ENCODE results near the gene GNAI1.

GNAI1 gene

GRCh38 chr7:80216996-80217842, 82.6 kb downstream of the GNAI1 start:
- DNase-seq: no peak

GRCh38 chr7:80218723-80219122, 84.1 kb downstream of the GNAI1 start:
- no peak for DNase-seq

- DNase-seq: no peak
These were observed 85.5 kb downstream of the GNAI1 start for GRCh38 chr7:80220022-80220634.

- no peak for DNase-seq
These were observed 89.8 kb downstream of the GNAI1 start for GRCh38 chr7:80224415-80224814.

GRCh38 chr7:80225361-80225760, 90.7 kb downstream of the GNAI1 start:
- no peak for DNase-seq

- DNase-seq: no peak
These were observed 92.0 kb downstream of the GNAI1 start for GRCh38 chr7:80226629-80227028.

- no peak for DNase-seq
These were observed 95.7 kb downstream of the GNAI1 start for GRCh38 chr7:80230327-80230726.

GRCh38 chr7:80231707-80232106, 97.1 kb downstream of the GNAI1 start:
- no peak for DNase-seq

GRCh38 chr7:80232979-80233724, 98.5 kb downstream of the GNAI1 start:
- DNase-seq: no peak

GRCh38 chr7:80235334-80235733, 100.7 kb downstream of the GNAI1 start:
- DNase-seq: no peak

- peak in 1 of 2 donors; percentile 2 for DNase-seq
These were observed 102.0 kb downstream of the GNAI1 start for GRCh38 chr7:80236681-80237080.

GRCh38 chr7:80240265-80241025, 105.8 kb downstream of the GNAI1 start:
- no peak for DNase-seq

- DNase-seq: no peak
These were observed 107.0 kb downstream of the GNAI1 start for GRCh38 chr7:80241671-80242070.

GRCh38 chr7:80243425-80243824, 108.8 kb downstream of the GNAI1 start:
- DNase-seq: no peak

- DNase-seq: no peak
These were observed 109.7 kb downstream of the GNAI1 start for GRCh38 chr7:80244206-80244916.

- no peak for DNase-seq
These were observed 112.5 kb downstream of the GNAI1 start for GRCh38 chr7:80247144-80247543.

- no peak for DNase-seq
These were observed 113.3 kb downstream of the GNAI1 start for GRCh38 chr7:80247891-80248290.

- no peak for DNase-seq
These were observed 114.6 kb downstream of the GNAI1 start for GRCh38 chr7:80249184-80249583.

GRCh38 chr7:80249619-80250295, 115.1 kb downstream of the GNAI1 start:
- no peak for DNase-seq

- no peak for DNase-seq
These were observed 118.6 kb downstream of the GNAI1 start for GRCh38 chr7:80253237-80253636.

GRCh38 chr7:80253653-80254052, 119.0 kb downstream of the GNAI1 start:
- no peak for DNase-seq

GRCh38 chr7:80255656-80256055, 121.0 kb downstream of the GNAI1 start:
- no peak for DNase-seq

All from inflammatory macrophage treated with lipopolysaccharide for 1 hour (primary cell).